Fibroblast of skin of left biceps (primary cell): ENCODE measurements around the gene CCT2.
"Not testable (repeated sequence)": the region's sequence is repeated elsewhere in the genome, so short reads cannot be mapped to it uniquely, and the experiment has no call there.

Source experiments
- DNase-seq, 2 experiments: peaks; one replicate each; pipeline ENCODE4 v3.0.0-alpha.2; 2013; ENCODE audit warnings: low read depth in 2 of 2

CCT2 gene

DNA sequence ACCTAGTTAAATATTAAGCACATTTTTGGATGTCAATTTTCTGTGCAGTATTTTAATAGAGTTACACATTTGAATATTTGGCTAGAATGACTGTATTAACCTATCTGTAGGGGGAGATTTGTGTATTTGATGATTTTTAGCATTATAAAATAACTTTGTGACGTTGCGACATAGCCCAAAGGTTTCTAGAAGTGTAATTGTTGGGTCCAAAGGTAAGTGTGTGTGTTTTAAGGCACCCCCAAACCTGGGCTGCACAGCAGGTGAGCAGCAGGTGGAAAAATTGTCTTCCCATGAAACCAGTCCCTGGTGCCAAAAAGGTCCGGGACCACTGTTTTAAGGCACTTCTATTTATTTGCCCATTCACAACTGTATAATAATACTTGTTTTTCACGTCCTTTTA, 3.3 kb downstream of the CCT2 start:
- DNase-seq: no peak

DNA sequence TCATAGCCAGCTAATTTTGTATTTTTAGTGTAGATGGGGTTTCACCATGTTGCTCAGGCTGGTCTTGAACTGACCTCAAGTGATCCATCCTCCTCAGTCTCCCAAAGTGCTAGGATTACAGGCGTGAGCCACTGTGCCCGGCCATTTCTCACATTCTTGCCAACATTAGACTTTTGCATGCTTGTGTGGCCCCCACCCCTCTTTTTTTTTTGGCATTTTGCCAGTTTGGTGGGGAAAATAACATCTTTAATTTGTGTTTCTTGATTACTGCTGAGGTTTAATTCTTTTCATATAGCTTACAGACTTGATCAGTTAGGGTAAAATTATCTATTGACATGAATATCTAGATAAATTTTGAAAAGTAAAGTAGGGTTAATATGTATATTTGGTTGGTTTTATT, 3.8 kb downstream of the CCT2 start:
- DNase-seq: no peak

DNA sequence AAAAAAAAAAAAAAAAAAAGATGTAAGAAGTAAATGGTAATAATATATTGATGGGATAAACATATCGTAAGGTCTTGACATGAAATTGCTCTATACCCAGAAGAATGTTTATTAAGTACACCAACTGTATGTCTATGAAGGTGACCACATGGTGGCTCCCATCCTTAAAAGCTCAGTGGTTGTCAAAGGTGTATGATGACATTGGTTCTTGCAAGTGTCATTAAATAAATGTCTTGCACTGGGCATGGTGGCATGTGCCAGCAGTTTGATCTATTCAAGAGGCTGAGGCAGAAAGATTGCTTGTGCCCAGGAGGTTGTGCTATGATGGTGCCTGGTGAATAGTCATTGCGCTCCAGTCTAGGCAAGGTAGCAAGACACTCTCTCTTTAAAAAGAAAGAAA, 10.4 kb downstream of the CCT2 start:
- no peak for DNase-seq

DNA sequence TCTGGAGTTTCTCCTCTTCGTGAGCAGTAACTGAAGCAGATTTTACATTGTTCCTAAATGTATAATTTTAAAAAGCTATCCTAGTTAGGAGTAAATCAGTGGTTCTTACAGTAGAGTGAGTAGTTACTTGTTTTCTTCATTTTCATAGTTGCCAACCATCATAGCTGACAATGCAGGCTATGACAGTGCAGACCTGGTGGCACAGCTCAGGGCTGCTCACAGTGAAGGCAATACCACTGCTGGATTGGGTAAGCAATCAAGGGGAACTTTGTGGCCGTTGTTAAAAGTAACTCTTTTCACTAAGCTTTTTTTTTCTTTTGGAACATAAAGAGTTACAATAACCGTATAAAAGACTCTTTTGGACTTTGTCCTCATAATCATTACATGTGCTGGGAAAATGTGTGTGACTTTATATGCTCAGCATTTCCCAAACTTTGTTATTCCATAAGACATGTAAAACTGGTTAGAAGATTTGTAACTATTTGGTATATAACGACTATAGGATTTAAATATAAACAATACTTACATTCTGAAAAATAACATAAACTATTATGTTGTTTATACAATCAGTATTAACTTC, 13.0 kb downstream of the CCT2 start:
- DNase-seq: no peak

DNA sequence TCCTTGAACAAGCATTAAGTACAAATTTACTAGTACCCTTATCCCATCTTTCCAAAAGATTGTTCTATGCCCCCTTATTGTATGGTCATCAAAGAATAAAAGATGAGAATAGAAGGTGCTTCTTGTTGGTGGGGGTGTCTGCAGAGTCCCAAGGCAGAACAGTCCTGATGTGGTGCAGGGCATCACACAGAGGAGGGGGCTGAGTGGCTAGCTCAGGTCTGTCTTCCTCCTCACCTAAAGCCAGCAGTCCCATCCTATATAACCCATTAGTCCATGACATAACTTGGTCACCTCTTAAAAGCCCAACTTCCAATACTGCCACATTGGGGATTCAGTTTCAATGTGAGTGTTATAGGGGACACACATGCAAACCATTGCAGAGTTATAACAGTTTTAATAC, 15.5 kb downstream of the CCT2 start:
- DNase-seq: no peak

DNA sequence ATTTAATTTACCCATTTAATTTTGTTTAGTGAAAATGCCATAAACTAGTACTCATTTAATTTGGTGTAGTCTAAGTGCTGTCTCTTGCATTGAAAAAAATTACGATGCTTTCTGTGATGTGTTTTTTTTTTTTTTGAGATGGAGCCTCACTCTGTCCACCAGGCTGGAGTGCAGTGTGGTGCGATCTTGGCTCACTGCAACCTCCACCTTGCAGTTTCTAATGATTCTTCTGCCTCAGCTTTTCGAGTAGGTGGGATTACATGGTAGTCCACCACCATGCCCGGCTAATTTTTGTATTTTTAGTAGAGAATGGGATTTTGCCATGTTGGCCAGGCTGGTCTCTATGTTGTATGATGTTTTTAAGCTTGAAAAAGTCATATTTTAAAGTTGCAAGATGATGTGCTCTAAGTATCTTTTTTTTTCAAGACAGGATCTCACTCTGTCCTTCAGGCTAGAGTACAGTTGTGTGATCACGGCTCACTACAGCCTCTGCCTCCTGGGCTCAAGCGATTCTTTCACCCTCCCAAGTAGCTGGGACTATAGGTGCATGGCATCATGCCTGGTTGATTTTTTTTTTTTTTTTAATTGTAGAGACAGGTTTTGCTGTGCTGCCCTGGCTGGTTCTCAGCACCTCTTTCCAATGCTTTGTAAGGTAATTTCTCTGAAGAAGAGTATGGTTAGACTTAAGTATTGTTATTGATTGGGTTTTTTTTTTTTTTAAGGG, 16.9 kb downstream of the CCT2 start:
- no peak for DNase-seq

DNA sequence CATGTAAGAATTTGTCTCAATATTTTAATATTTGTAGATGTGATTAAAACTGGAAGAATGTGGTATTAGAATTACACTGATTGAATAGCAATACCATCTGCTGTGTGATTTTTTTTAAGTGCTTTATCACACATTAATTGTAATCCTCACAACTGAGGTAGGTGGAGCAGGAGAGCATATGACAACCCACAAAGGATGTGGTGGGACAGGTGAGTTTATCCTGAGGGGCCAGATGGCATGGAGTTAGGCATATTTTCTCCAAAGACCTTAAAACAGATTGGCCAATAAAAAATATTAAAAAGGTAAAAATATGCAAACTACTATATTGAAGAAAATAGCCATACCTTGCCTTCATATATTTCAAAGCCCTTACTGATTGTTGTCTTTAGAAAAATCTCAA, 17.7 kb downstream of the CCT2 start:
- no peak for DNase-seq

DNA sequence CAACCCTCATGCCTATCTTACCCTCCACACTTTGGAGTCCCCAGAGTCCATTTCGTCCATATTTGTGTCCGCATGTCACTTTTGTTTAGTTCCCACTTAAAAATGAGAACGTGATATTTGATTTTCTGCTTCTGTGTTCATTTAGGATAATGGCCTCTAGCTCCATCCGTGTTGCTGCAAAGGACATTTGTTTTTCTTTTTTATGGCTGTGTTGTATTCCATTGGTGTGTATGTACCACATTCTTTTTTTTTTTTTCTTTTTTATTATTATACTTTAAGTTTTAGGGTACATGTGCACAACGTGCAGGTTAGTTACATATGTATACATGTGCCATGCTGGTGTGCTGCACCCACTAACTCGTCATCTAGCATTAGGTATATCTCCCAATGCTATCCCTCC, 18.3 kb downstream of the CCT2 start:
- not testable (repeated sequence) for DNase-seq

DNA sequence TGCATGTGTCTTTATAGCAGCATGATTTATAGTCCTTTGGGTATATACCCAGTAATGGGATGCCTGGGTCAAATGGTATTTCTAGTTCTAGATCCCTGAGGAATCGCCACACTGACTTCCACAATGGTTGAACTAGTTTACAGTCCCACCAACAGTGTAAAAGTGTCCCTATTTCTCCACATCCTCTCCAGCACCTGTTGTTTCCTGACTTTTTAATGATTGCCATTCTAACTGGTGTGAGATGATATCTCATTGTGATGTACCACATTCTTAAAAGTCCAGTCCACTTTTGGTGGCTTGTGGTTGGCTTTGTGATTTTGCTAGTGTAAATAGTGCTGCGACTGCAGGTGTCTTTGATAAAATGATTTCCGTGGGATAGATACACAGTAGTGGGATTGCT, 19.0 kb downstream of the CCT2 start:
- DNase-seq: not testable (repeated sequence)

DNA sequence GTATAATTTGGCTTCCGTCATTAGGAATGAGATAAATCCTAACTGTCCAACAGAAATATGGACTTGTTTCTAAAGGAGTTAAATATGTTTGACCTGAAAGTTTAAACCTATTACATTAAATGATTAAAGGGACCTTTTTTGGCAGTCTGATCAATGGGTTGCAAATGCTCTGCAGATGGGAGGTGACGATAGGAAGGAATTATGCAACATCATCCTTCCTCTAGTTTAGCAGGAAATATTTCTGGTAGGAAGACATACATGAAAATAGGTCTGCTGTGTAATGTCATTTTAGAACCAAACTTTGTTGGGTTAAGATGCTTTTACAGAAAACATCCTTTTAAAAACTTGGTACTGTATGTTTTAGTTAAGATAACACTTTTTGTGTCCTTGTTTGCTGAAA, 22.9 kb downstream of the CCT2 start:
- DNase-seq: no peak

DNA sequence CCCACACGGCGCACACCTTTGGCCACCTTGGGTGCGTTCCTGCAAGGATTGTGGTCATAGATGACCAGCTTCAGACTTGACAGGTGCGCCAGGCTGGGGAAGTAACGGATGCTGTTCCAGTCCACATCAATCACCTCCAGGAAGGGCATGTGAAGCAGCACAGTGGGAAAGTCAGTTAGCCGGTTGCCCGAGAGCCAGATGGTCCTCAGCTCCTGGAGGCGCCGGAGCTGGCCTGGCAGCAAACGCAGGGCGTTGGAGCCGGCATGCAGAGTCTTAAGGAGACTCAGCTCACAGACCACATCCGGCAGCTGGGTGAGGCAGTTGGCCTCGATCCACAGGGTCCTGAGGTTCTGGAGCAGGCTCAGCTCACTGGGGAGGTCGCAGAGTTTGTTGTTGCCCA, 24.9 kb downstream of the CCT2 start:
- no peak for DNase-seq

DNA sequence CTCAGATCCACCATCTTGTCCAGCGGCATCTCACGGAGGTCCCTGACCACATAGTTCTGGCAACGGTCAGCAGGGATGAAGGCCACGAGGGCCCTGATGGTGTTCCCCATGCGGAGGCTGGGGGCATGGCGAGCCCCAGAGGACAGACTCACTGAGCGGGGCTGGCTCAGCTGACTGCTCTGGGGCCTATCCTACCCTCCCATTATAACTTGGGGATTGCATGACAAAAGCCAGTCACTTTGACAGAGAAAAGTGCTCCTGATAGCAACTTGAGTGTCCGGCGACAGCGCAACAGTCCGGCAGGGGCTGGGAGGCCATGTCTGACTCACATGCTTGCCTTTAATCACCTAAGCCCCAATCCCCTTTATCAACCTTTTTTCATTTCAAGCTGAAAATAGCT, 25.5 kb downstream of the CCT2 start, which contains the start of gene LRRC10:
TSS of gene LRRC10 (minus strand) at position 179 of the 400 bp plus-strand sequence. CDS start at position 110, 69 bp downstream.
- DNase-seq: no peak

DNA sequence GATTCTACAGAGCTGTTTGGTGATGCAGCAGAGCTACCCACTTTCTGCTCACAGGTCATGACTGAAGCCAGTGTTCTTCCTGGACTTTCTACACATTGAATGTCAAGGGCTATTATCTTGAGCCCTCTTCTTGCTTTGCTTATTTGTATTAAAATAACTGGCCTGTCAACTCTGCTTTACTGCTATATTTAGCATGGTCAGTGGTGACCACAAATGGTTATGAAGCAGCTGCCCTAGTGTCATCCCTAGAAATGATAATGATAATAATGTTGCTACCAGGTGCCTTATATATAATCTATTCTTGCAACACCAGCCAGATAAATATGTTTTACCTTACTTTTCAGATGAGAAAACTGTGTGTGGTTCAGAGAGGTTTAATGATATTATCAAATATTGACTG, 28.1 kb downstream of the CCT2 start:
- DNase-seq: no peak

DNA sequence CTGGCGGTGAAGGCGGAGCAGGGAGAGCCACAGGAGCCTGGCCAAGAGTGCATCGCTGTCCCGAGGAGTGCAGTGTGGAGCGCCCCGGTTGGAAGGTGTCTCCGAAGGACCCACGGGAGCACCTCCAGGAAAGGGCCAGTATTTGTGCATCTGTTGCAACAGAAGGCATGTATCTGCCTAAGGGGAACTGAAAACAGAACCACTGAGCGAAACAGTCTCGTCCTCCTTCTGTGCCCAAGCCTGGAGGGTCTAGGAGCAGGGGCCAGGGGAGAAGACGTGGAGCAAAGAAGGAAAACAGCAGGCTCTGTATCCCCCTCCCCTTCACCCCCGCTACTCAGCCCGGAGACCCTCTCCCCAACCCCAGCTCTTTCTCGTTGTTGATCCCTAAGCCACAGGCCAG, 30.8 kb downstream of the CCT2 start:
- DNase-seq: no peak

DNA sequence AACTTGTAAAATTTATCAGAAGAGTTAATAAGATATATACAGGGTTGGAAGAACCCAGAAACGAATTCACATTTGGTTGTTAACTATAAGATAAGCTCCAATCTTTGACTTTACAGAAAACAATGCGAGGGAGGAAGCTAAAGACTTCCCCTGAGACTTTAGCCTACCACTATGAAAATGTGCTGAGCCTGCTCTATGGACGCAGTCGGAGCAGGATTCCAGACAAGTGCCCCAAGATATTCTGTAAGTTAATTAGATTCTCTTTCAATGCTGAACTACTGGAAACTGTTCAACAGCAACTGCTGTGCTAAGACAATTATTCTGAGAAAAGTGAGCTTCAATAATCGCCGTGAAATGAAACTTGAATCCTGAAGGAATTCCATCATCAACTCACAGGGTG, 33.8 kb downstream of the CCT2 start:
- no peak for DNase-seq

DNA sequence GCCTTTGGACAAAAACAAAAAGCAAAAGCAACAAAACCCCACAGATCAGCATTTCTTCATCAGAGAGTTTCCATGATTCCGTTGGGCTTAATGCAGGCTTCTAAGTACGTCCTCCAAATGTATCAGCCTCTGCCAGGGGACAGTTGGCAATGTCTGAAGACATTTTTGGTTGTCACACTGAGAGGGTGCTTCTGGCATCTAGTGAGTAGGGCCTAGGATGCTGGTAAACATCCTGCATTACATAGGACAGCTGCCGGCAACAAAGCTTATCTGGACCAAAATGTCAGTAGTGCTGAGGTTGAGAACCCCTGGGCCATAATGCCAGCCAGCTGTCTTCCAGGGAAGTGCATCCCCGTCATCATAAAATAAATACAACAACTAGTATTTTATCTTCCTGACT, 34.8 kb downstream of the CCT2 start:
- no peak for DNase-seq

DNA sequence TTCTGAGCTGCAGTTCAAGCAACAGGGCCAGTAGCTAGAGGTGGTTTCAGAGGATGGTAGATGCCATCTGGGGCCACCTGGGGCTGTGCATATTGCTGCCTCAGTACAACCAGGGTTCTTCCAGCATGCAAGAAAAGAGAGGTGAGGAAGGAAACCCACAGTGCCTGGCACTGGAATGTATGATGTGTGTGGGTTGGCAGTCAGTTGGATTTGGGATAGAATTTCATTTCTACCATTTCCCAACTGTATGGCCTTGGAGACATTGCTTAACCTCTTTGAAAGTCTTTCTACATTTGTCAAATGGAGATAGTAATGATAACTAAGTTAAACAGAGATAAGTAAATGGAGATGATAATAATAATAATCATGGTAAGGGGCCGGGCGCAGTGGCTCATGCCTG, 35.7 kb downstream of the CCT2 start:
- no peak for DNase-seq

DNA sequence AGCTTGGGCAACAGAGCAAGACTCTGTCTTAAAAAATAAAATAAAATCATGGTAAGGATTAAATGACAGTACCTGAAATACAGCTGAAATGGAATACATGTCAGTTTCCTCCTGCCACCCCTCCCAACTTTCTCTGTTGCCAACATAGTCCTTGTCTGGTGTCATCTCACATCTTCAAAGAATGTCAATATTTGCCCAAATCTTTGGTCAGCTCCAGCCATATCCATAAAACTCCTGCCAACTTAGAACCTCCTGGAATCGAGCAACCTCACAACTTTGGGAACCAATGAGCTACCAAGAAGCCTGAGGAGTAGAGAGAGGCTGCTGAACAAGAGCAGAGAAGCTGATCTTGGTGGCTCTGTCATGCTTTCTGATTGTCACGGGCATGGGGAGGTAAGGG, 36.3 kb downstream of the CCT2 start:
- DNase-seq: no peak

DNA sequence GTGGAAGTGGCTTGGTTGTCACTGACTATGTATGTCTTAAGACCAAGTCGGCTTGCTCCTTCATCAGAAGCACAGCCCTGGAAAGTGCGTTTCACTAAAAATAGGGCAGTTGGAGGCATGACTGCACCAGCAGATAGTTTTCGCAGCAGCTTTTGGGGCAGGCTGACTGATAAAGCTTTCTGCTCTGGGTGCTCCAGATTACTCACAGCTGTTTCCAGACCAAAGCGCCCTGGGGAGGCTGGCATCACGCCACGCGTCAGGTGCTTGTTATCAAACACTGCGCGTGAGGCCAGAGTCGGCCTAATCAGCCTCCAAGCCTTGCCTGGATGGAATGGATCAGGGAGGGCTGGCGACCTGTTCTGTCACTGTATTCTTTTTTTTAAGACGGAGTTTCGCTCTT, 38.7 kb downstream of the CCT2 start:
- no peak for DNase-seq

DNA sequence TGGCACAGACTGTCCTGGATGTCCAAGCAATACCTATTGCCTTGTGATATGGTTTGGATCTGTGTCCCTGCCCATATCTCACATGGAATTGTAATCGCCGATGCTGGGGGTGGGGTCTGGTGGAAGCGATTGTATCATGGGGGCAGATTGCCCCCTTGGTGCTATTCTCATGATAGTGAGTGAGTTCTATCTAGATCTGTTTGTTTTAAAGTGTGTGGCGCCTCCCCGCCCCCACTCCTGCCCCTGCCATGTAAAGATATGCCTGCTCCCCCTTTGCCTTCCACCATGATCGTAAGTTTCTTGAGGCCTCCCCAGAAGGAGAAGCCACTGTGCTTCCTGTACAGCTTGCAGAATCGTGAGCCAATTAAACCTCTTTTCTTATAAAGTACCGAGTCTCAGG, 42.2 kb downstream of the CCT2 start:
- no peak for DNase-seq

DNA sequence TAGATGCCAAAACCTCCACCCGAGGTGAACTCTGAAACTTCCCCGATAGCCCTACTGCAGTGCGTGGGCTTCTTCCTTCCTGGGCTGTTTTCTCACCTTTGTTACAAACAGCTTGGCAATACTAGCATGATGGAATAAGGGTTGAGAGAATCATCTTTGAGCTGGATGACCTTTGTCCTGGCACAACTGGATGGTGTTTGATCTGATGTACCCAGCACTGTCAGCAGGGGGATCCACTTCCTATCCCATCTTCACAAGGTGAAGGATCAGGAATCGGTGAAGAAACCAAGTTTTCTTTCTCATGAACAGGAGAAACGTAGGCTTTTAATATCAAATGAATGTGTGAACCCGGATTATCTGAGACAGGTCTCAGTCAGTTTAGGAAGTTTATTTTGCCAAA, 44.9 kb downstream of the CCT2 start:
- DNase-seq: no peak

DNA sequence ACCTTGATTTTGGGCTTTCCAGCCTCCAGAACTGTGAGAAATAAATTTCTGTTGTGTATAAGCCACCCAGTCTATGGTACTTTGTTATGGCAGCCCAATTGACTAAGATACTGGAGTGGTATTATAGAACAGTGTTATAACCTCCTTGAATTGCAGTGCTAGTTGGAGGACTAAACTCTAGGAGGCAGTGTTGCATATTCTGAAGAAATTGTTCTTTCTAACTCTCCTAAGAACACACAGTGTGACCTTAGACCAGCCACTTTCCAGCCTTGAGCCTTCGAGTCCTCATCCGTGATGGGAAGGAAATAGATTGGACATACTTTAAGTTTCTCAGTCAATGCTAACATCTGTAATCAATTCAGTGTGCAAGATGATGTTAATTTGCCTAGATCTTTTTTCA, 47.8 kb downstream of the CCT2 start:
- DNase-seq: no peak

DNA sequence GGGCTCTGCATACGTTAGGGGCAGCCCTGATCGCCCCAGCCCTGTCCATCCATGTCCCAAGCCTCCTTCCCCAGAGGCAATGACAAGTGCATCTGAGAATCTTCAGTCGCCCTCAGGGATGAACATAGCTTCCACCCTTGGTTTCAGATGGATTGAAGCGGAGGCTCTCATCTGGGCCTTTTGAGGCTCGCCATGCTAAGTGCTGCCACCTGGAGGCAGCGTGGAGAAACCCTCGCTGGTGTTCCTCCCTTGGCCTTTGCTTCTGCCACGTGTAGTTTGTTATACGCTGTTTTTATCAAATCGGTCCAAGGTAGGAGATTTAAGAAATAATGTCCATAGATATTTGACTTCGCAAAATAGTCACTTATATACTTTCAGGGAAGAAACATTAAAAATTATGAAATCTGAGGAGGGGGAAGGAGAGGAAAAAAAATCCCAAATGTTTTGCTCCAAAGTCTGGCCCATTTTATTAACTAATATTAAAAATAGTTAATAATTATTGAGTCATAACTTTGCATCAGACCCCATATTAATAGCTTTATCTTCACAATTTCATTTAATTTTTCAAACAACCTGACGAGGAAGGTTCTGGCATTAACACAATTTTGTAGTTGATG, 54.2 kb downstream of the CCT2 start:
- peak; percentile 22 to 30 for DNase-seq
